A549 (cell line): ENCODE data around the gene MZT2B. TPM values are rescaled to one million over a fixed set of nuclear protein-coding genes. Genes with fewer than 3 reads are reported as not detected.

ENCODE experiments used
- ATAC-seq, 2 experiments: fragments of 200-7000 bp in 1 of 2; fragments of >200 bp in 1 of 2; cut with Nextera tagmentation in 1 of 2; cut with Tn5 transposase in 1 of 2; 3 replicates each; pipeline versions ENCODE4 v1.8.0 to v1.9.1; 2018 to 2020; ENCODE audit warnings: mild to moderate bottlenecking in 1 of 2, moderate library complexity in 1 of 2
- CTCF ChIA-PET: fragments of 300-600 bp; sonication (Branson Sonifier 250); formaldehyde crosslinking; extraction: SDS; loops from one replicate; lab custom pipeline; 2021; ENCODE audit warnings: antibody characterized with exemption, inconsistent platforms; lab: Yijun Ruan, JAX
- POLR2A ChIA-PET: fragments of 350-600 bp; formaldehyde crosslinking; extraction: SDS; loops from one replicate; lab custom pipeline; 2021; ENCODE audit warnings: antibody characterized with exemption, inconsistent platforms; lab: Yijun Ruan, JAX
- DNase-seq, 2 experiments: peaks; one replicate each; pipeline versions ENCODE4 v3.0.0 to v3.0.0-alpha.2; 2011 to 2016; ENCODE audit warnings: low read depth in 1 of 2, low spot score in 1 of 2
- FAIRE-seq: peaks from 2 replicates; lab custom pipeline; 2011; peaks lifted over from hg19 to GRCh38; lab: Jason Lieb, UNC
- H3K27ac ChIP-seq, 2 experiments: fragments of >200 bp; sonication (Bioruptor Twin); formaldehyde crosslinking; 3 replicates each; pipeline ENCODE4 v1.5.1; 2016 to 2017
- H3K4me1 ChIP-seq: fragments of >200 bp; sonication (Bioruptor Twin); formaldehyde crosslinking; 3 replicates; pipeline ENCODE4 v1.6.1; 2016
- H3K4me2 ChIP-seq: fragments of >200 bp; sonication (Bioruptor Twin); formaldehyde crosslinking; 3 replicates; pipeline ENCODE4 v1.6.1; 2016
- H3K4me3 ChIP-seq: fragments of >200 bp; sonication (Bioruptor Twin); formaldehyde crosslinking; 3 replicates; pipeline ENCODE4 v1.5.1; 2016
- H3K9me3 ChIP-seq: fragments of >200 bp; sonication (Bioruptor Twin); formaldehyde crosslinking; 3 replicates; pipeline ENCODE4 v1.6.1; 2016
- BCL3 ChIP-seq: fragments of >200 bp; sonication (Bioruptor Twin); formaldehyde crosslinking; IDR thresholded peaks from 3 replicates; pipeline ENCODE4 v1.6.1; 2016
- BHLHE40 ChIP-seq: IDR thresholded peaks from 2 replicates; pipeline ENCODE4 v1.6.1; 2012; ENCODE audit warnings: low read depth, low read length, inconsistent platforms
- CBX2 ChIP-seq: fragments of 200-600 bp; sonication (generic); IDR thresholded peaks from 2 replicates; pipeline ENCODE4 v1.6.1; 2016; ENCODE audit warnings: low read depth, mild to moderate bottlenecking, borderline replicate concordance
- CBX8 ChIP-seq: fragments of 200-600 bp; sonication (generic); IDR thresholded peaks from 2 replicates; pipeline ENCODE4 v1.6.1; 2016
- CEBPB ChIP-seq, 2 experiments: fragments of >200 bp in 1 of 2; sonication (Bioruptor Twin) in 1 of 2; formaldehyde crosslinking in 1 of 2; IDR thresholded peaks; 2 replicates each; pipeline ENCODE4 v1.6.1; 2012 to 2016
- CTCF ChIP-seq: fragments of >200 bp; sonication (Bioruptor Twin); formaldehyde crosslinking; IDR thresholded peaks from 3 replicates; pipeline ENCODE4 v1.5.1; 2016
- E2F6 ChIP-seq: IDR thresholded peaks from 2 replicates; pipeline ENCODE4 v1.6.1; 2012; ENCODE audit warnings: low read depth, borderline replicate concordance
- EHMT2 ChIP-seq: fragments of 200-600 bp; sonication (generic); IDR thresholded peaks from 2 replicates; pipeline ENCODE4 v1.6.1; 2016; ENCODE audit warnings: antibody characterized with exemption, low read depth, mild to moderate bottlenecking, moderate library complexity
- ELK1 ChIP-seq: fragments of 150-350 bp; IDR thresholded peaks from 2 replicates; pipeline ENCODE4 v1.6.1; 2014; ENCODE audit warnings: low read depth, mild to moderate bottlenecking, low read length
- ESRRA ChIP-seq: fragments of 150-350 bp; IDR thresholded peaks from 2 replicates; pipeline ENCODE4 v1.6.1; 2014; ENCODE audit warnings: mild to moderate bottlenecking, low read length, borderline replicate concordance
- FOSB ChIP-seq: fragments of 250-450 bp; sonication (Bioruptor Pico); IDR thresholded peaks from 2 replicates; pipeline ENCODE4 v1.5.0; 2020; ENCODE audit warnings: mild to moderate bottlenecking, moderate library complexity
- HEYL ChIP-seq: fragments of 250-450 bp; sonication (Bioruptor Pico); IDR thresholded peaks from 2 replicates; pipeline ENCODE4 v1.8.0; 2021; ENCODE audit warnings: mild to moderate bottlenecking, moderate library complexity
- JUN ChIP-seq, 2 experiments: fragments of >200 bp; sonication (Bioruptor Twin); formaldehyde crosslinking; IDR thresholded peaks; 2 replicates in 1 of 2; 3 replicates in 1 of 2; pipeline ENCODE4 v1.6.1; 2016 to 2017
- MAFK ChIP-seq: fragments of 450-650 bp; IDR thresholded peaks from 2 replicates; pipeline ENCODE4 v1.6.1; 2014; ENCODE audit not compliant: partially characterized antibody
- MAZ ChIP-seq: fragments of 150-350 bp; IDR thresholded peaks from 2 replicates; pipeline ENCODE4 v1.6.1; 2014; ENCODE audit warnings: antibody characterized with exemption, low read depth, low read length, borderline replicate concordance
- NPAS2 ChIP-seq: fragments of 250-450 bp; sonication (Bioruptor Pico); IDR thresholded peaks from 2 replicates; pipeline ENCODE4 v1.8.0; 2022; ENCODE audit warnings: mild to moderate bottlenecking, moderate library complexity, borderline replicate concordance
- POLR2A ChIP-seq: IDR thresholded peaks from 2 replicates; pipeline ENCODE4 v1.6.1; 2012; ENCODE audit warnings: mild to moderate bottlenecking, low read length
- RAD21 ChIP-seq, 2 experiments: fragments of >200 bp in 1 of 2; sonication (Bioruptor Twin) in 1 of 2; formaldehyde crosslinking in 1 of 2; IDR thresholded peaks in 1 of 2; conservative IDR thresholded peaks in 1 of 2; 2 replicates in 1 of 2; 3 replicates in 1 of 2; pipeline ENCODE4 v1.6.1; 2012 to 2018; ENCODE audit warnings: inconsistent platforms in 1 of 2
- SMC3 ChIP-seq: fragments of >200 bp; sonication (Bioruptor Twin); formaldehyde crosslinking; IDR thresholded peaks from 3 replicates; pipeline ENCODE4 v1.6.1; 2018; ENCODE audit warnings: inconsistent platforms
- TFCP2L1 ChIP-seq: fragments of 250-450 bp; sonication (Bioruptor Pico); IDR thresholded peaks from 2 replicates; pipeline ENCODE4 v1.5.0; 2021; ENCODE audit warnings: mild to moderate bottlenecking
- TP53 ChIP-seq: fragments of 250-450 bp; sonication (Bioruptor Pico); IDR thresholded peaks from 2 replicates; pipeline ENCODE4 v1.5.0; 2021; ENCODE audit warnings: mild to moderate bottlenecking, moderate library complexity
- ZSCAN20 ChIP-seq: fragments of 250-450 bp; sonication (Bioruptor Pico); IDR thresholded peaks from 2 replicates; pipeline ENCODE4 v1.8.0; 2022; ENCODE audit warnings: mild to moderate bottlenecking, moderate library complexity
- WGBS: methylation state at CpG from one replicate; pipeline ENCODE4 v1.1.6; 2017; ENCODE audit errors: missing lambda C conversion rate; 5-methylcytosine and 5-hydroxymethylcytosine counted together
- polyA plus RNA-seq, 4 experiments: library from polyadenylated mRNA; depleted of rRNA in 3 of 4; stranded (reverse); fragments of >200 nt; fragmentation: RNase III in 1 of 4; extraction: RNeasy Plus Mini Kit Qiagen cat#74134 plus additional on column Dnase treatment in 1 of 4; gene quantifications; 2 replicates in 3 of 4; 3 replicates in 1 of 4; pipeline ENCODE4 v1.2.3, GENCODE V29; 2011 to 2017

MZT2B gene
- polyA plus RNA-seq, 2 of the 4 experiments (the other 2 are of a cell fraction), result 102 to 273 TPM

GRCh38 chr2:130185436-130185835 lies 3.4 kb downstream of the MZT2B start:
- POLR2A ChIA-PET, result interaction anchor here (0.9 to 2.1 kb wide), 2 partner anchors 1302 to 1304 kb away, joined by 5 to 11 read pairs; no protein-coding TSS in a partner anchor
- 81% methylated on average over 2 of the region's 10 CpGs for WGBS
- H3K27ac ChIP-seq, result no peak overlapping the region
- no peak for TF ChIP-seq MAFK
- TF ChIP-seq BHLHE40, result no peak
- no peak for TF ChIP-seq HEYL (CRISPR knock-in tag)
- no peak for TF ChIP-seq FOSB (CRISPR knock-in tag)
- TF ChIP-seq JUN (IDR thresholded peaks at IDR 0.05), result no peak
- TF ChIP-seq CBX2, result no peak
- no peak for TF ChIP-seq RAD21 (conservative IDR thresholded peaks at IDR 0.05 in 1 of 2, IDR thresholded peaks at IDR 0.05 in 1 of 2)
- TF ChIP-seq, all 56 proteins: peak for 0
- ATAC-seq (no peak), DNase-seq (no peak), FAIRE-seq (no peak)
- Histone ChIP-seq H3K4me1 (peaks cover 9% of the 10 kb centered on the region; the same call in 2 of the 3 replicates), H3K9me3 (no peaks in the 10 kb centered on the region), H3K4me3 (no peak overlapping the region), H3K4me2 (no peak overlapping the region)
- CTCF ChIA-PET, result interaction anchor here (1.0 kb wide), 1 partner anchor 147 kb away, joined by 4 read pairs; no protein-coding TSS in a partner anchor

- no peak for FAIRE-seq
- no peaks in the 10 kb centered on the region for H3K9me3 ChIP-seq
- ChIA-PET CTCF (interaction anchor here (1.0 kb wide), 1 partner anchor 147 kb away, joined by 4 read pairs; no protein-coding TSS in a partner anchor), POLR2A (interaction anchor here (0.9 to 2.1 kb wide), 2 partner anchors 1302 to 1303 kb away, joined by 5 to 11 read pairs; no protein-coding TSS in a partner anchor)
- H3K27ac ChIP-seq, result no peak overlapping the region
- 96% methylated on average over 2 of the region's 4 CpGs for WGBS
- TF ChIP-seq TFCP2L1 (CRISPR knock-in tag), result no peak
- TF ChIP-seq ZSCAN20 (CRISPR knock-in tag), result no peak
- no peak for TF ChIP-seq CBX8
- no peak for TF ChIP-seq CTCF
- TF ChIP-seq CBX2, result no peak
- TF ChIP-seq TP53 (CRISPR knock-in tag), result no peak
- no peak for TF ChIP-seq SMC3
- no peak for TF ChIP-seq POLR2A
- no peak for DNase-seq
- ATAC-seq, result no peak
- peaks cover 9% of the 10 kb centered on the region; the same call in 2 of the 3 replicates for H3K4me1 ChIP-seq
- no peak overlapping the region for H3K4me2 ChIP-seq
- no peak overlapping the region for H3K4me3 ChIP-seq
Measured at GRCh38 chr2:130185896-130186295, 3.8 kb downstream of the MZT2B start.

GRCh38 chr2:130186391-130186790 lies 4.3 kb downstream of the MZT2B start:
- no peak for ATAC-seq
- ChIA-PET CTCF (interaction anchor here (1.0 kb wide), 1 partner anchor 146 kb away, joined by 4 read pairs; no protein-coding TSS in a partner anchor), POLR2A (interaction anchor here (2.1 kb wide), 1 partner anchor 1301 kb away, joined by 5 read pairs; no protein-coding TSS in a partner anchor)
- 88% methylated on average over 5 of the region's 5 CpGs for WGBS
- no peak overlapping the region for H3K4me3 ChIP-seq
- peaks cover 9% of the 10 kb centered on the region; the same call in 2 of the 3 replicates for H3K4me1 ChIP-seq
- TF ChIP-seq MAZ (no peak), E2F6 (no peak), BCL3 (no peak), CEBPB (IDR thresholded peaks at IDR 0.05) (no peak), ESRRA (no peak), ELK1 (no peak), EHMT2 (no peak), NPAS2 (no peak)
- no peak overlapping the region for H3K4me2 ChIP-seq
- no peak for FAIRE-seq
- DNase-seq, result no peak
- no peak overlapping the region for H3K27ac ChIP-seq
- no peaks in the 10 kb centered on the region for H3K9me3 ChIP-seq
